ENCODE measurements around the gene IL12B.

GRCh38 chr5:159343295-159344094, 13.2 kb upstream of the IL12B start:
- TF ChIP-seq CTCF (IDR thresholded peaks at IDR 0.05) (no peak), POLR2A (IDR thresholded peaks at IDR 0.05) (no peak)
